Tibial nerve (tissue), 4 donors: ENCODE results near the gene TRIM52.

Experiments used
- CTCF ChIP-seq, 5 experiments: fragments of 200-600 bp in 3 of 5; fragments of 450-650 bp in 2 of 5; sonication (generic) in 3 of 5; IDR thresholded peaks; one replicate each; pipeline ENCODE4 v1.5.1; 2016 to 2019; ENCODE audit warnings: antibody characterized with exemption in 5 of 5, mild to moderate bottlenecking in 3 of 5, moderate library complexity in 2 of 5
- EP300 ChIP-seq, 2 donors: sonication (generic); formaldehyde crosslinking; IDR thresholded peaks; one replicate each; pipeline ENCODE4 v1.6.1; 2017; ENCODE audit warnings: antibody characterized with exemption in 2 of 2, mild to moderate bottlenecking in 1 of 2
- POLR2A ChIP-seq, 2 donors: fragments of 450-650 bp; IDR thresholded peaks; one replicate each; pipeline ENCODE4 v1.6.1; 2017; ENCODE audit warnings: antibody characterized with exemption in 2 of 2, mild to moderate bottlenecking in 2 of 2, moderate library complexity in 2 of 2

DNA sequence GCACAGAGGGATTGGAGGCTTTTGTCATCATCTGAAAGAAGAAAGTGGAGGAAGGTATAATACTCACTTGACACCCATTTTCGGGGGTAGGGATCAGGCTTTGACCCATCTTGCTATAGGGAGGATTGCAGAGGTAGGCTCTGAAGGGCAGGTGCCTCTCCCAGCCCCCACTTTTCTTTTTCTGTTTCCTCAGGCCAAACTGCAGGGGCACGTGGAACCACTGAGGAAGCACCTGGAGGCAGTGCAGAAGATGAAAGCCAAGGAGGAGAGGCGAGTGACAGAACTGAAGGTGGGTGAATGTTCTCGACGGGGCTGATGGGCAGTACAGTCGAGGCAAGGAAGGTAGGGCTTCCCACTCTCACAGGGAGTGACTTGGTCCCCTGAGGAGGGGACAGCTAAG is 30.4 kb downstream of the TRIM52 start:
- TF ChIP-seq POLR2A (IDR thresholded peaks at IDR 0.05), result no peak
- no peak for TF ChIP-seq CTCF (IDR thresholded peaks at IDR 0.05)
- no peak for TF ChIP-seq EP300 (IDR thresholded peaks at IDR 0.05)
